PC-9 (cell line): Measurements from ENCODE around the gene MAP2K2. TPM values are rescaled to one million over a fixed set of nuclear protein-coding genes. Genes with fewer than 3 reads are reported as not detected.

Experiments used
- BruUV-seq: library from RNA; stranded (reverse); fragments of 400-500 nt; replicated peaks from 2 replicates; lab custom pipeline; 2021; lab: Mats Ljungman, UMichigan
- CTCF ChIA-PET: fragments of 300-600 bp; sonication (Branson Sonifier 250); formaldehyde crosslinking; loops from one replicate; lab custom pipeline; 2022; ENCODE audit warnings: antibody characterized with exemption; lab: Charles Lee
- POLR2A ChIA-PET: fragments of 300-600 bp; sonication (Branson Sonifier 250); formaldehyde crosslinking; loops from one replicate; lab custom pipeline; 2022; ENCODE audit warnings: antibody characterized with exemption; ENCODE audit not compliant: unreplicated experiment; lab: Charles Lee
- DNase-seq, 2 experiments: peaks; one replicate each; pipeline versions ENCODE4 v3.0.0 to v3.0.0-alpha.2; 2015 to 2022; ENCODE audit warnings: mixed read lengths in 1 of 2
- H2AFZ ChIP-seq: fragments of 200-600 bp; sonication (generic); 2 replicates; pipeline ENCODE4 v1.8.1; 2017; ENCODE audit warnings: antibody characterized with exemption
- H3F3A ChIP-seq: fragments of 200-600 bp; sonication (generic); 2 replicates; pipeline ENCODE4 v1.8.1; 2017; ENCODE audit warnings: antibody characterized with exemption, mild to moderate bottlenecking, low read depth; ENCODE audit not compliant: insufficient read depth
- H3K27ac ChIP-seq: fragments of 200-600 bp; sonication (generic); 2 replicates; pipeline ENCODE4 v1.6.1; 2016; ENCODE audit warnings: mixed run types
- H3K27me3 ChIP-seq: fragments of 200-600 bp; sonication (generic); 2 replicates; pipeline ENCODE4 v1.6.1; 2016; ENCODE audit warnings: low read depth, mixed run types; ENCODE audit not compliant: insufficient read depth
- H3K36me3 ChIP-seq: fragments of 200-600 bp; sonication (generic); 2 replicates; pipeline ENCODE4 v1.6.1; 2016; ENCODE audit warnings: low read depth, mixed run types
- H3K4me1 ChIP-seq: fragments of 200-600 bp; sonication (generic); replicated peaks from 2 replicates; pipeline ENCODE4 v1.6.1; 2016; ENCODE audit warnings: mixed run types; ENCODE audit not compliant: insufficient read depth
- H3K4me2 ChIP-seq: fragments of 200-600 bp; sonication (generic); 2 replicates; pipeline ENCODE4 v1.6.1; 2017; ENCODE audit warnings: mixed run types
- H3K4me3 ChIP-seq: fragments of 200-600 bp; sonication (generic); 2 replicates; pipeline ENCODE4 v1.6.1; 2016; ENCODE audit warnings: mixed run types
- H3K79me2 ChIP-seq: fragments of 200-600 bp; sonication (generic); 2 replicates; pipeline ENCODE4 v1.6.1; 2017; ENCODE audit warnings: low read depth, mixed run types
- H3K9me2 ChIP-seq: fragments of 200-600 bp; sonication (generic); 2 replicates; pipeline ENCODE4 v1.8.1; 2017; ENCODE audit warnings: mild to moderate bottlenecking; ENCODE audit not compliant: insufficient read depth
- H3K9me3 ChIP-seq: fragments of 200-600 bp; sonication (generic); 2 replicates; pipeline ENCODE4 v1.8.1; 2016; ENCODE audit warnings: low read depth; ENCODE audit not compliant: insufficient read depth
- H4K20me1 ChIP-seq: fragments of 200-600 bp; sonication (generic); 2 replicates; pipeline ENCODE4 v1.8.1; 2017; ENCODE audit not compliant: insufficient read depth
- CTCF ChIP-seq: fragments of 200-600 bp; sonication (generic); conservative IDR thresholded peaks from 2 replicates; pipeline ENCODE4 v1.6.1; 2017; ENCODE audit warnings: mixed run types, antibody characterized with exemption, mild to moderate bottlenecking, moderate library complexity
- EZH2 ChIP-seq: fragments of 200-600 bp; sonication (generic); IDR thresholded peaks from 2 replicates; pipeline ENCODE4 v1.8.0; 2017; ENCODE audit warnings: antibody characterized with exemption, low read depth
- intact Hi-C: fragments of 100-400 bp; cut with micrococcal nuclease; formaldehyde crosslinking; loops from one replicate; pipeline ENCODE4 v1.10.0; 2022; ENCODE audit not compliant: unreplicated experiment
- total RNA-seq: library from RNA; stranded (reverse); gene quantifications from 2 replicates; pipeline ENCODE4 v1.2.3, GENCODE V29; 2021

The MAP2K2 gene
- total RNA-seq, 1 experiment from 2014 or later, result 160 TPM

GRCh38 chr19:4046946-4047683 is 76.8 kb downstream of the MAP2K2 start:
- intact Hi-C loops, result no loop called here
- no peaks in the 10 kb centered on the region for H3K9me3 ChIP-seq
- H3K27me3 ChIP-seq, result no peaks in the 10 kb centered on the region
- peaks cover 28% of the 10 kb centered on the region for H3K4me1 ChIP-seq
- no peak overlapping the region for H3K27ac ChIP-seq
- H3K9me2 ChIP-seq, result no peaks in the 10 kb centered on the region
- ChIA-PET POLR2A (no interaction called here), CTCF (no interaction called here)
- BruUV-seq, result no TSS peak
- DNase-seq, result no peak
- no peak overlapping the region for H2AFZ ChIP-seq
- H3K4me2 ChIP-seq, result no peak overlapping the region
- H3K4me3 ChIP-seq, result no peak overlapping the region
- peaks cover 5% of the 10 kb centered on the region; the same call in 1 of the 2 replicates for H3K36me3 ChIP-seq
- H3F3A ChIP-seq, result peaks cover 17% of the 10 kb centered on the region; the same call in 1 of the 2 replicates
- peaks cover 34% of the 10 kb centered on the region for H4K20me1 ChIP-seq
- H3K79me2 ChIP-seq, result peaks cover 74% of the 10 kb centered on the region
- no peak for TF ChIP-seq CTCF
- no peak for TF ChIP-seq EZH2

- DNase-seq, result no peak
- Histone ChIP-seq H3K4me2 (no peak overlapping the region), H3K36me3 (peaks cover 3% of the 10 kb centered on the region; the same call in 1 of the 2 replicates), H3K9me2 (no peaks in the 10 kb centered on the region), H3K9me3 (no peaks in the 10 kb centered on the region), H2AFZ (no peak overlapping the region), H3K4me1 (peaks cover 23% of the 10 kb centered on the region), H3K27ac (no peak overlapping the region), H3K79me2 (peaks cover 67% of the 10 kb centered on the region), H4K20me1 (peaks cover 39% of the 10 kb centered on the region), H3K4me3 (no peak overlapping the region), H3K27me3 (no peaks in the 10 kb centered on the region), H3F3A (peaks cover 19% of the 10 kb centered on the region; the same call in 1 of the 2 replicates)
- BruUV-seq, result no TSS peak
- ChIA-PET POLR2A (no interaction called here), CTCF (no interaction called here)
- intact Hi-C loops, result no loop called here
- TF ChIP-seq EZH2, result no peak
- TF ChIP-seq CTCF, result no peak
Observed at GRCh38 chr19:4046362-4046691, 77.6 kb downstream of the MAP2K2 start.

- Histone ChIP-seq H3K36me3 (no peaks in the 10 kb centered on the region), H3K4me2 (no peak overlapping the region), H3K4me3 (no peak overlapping the region), H3K4me1 (peaks cover 19% of the 10 kb centered on the region), H3K9me3 (no peaks in the 10 kb centered on the region), H3K79me2 (peaks cover 61% of the 10 kb centered on the region), H3K9me2 (no peaks in the 10 kb centered on the region), H4K20me1 (peaks cover 40% of the 10 kb centered on the region), H3K27me3 (no peaks in the 10 kb centered on the region), H3K27ac (no peak overlapping the region), H2AFZ (no peak overlapping the region), H3F3A (peaks cover 21% of the 10 kb centered on the region; the same call in 1 of the 2 replicates)
- intact Hi-C loops, result no loop called here
- ChIA-PET POLR2A (no interaction called here), CTCF (no interaction called here)
- BruUV-seq, result TSS peak; percentile 12
- no peak for DNase-seq
- no peak for TF ChIP-seq EZH2
Observed at GRCh38 chr19:4045597-4046361, 78.1 kb downstream of the MAP2K2 start.
